Hippocampal formation (tissue), 2 donors: ENCODE data around the gene ANKZF1.
"Not testable (repeated sequence)": the region's sequence is repeated elsewhere in the genome, so short reads cannot be mapped to it uniquely, and the experiment has no call there.

Source experiments
- DNase-seq, 2 donors: peaks; one replicate each; lab custom pipeline; 2025; lab: John Stamatoyannopoulos, UW

The ANKZF1 gene

GRCh38 chr2:219254590-219255201, 25.1 kb downstream of the ANKZF1 start:
- no peak for DNase-seq

GRCh38 chr2:219258942-219259341, 29.3 kb downstream of the ANKZF1 start:
- DNase-seq: not testable (repeated sequence)

GRCh38 chr2:219261024-219261855, 31.6 kb downstream of the ANKZF1 start:
- no peak for DNase-seq

GRCh38 chr2:219266232-219266631, 36.6 kb downstream of the ANKZF1 start:
- no peak for DNase-seq

- DNase-seq: no peak
Measured at GRCh38 chr2:219266886-219267285, 37.3 kb downstream of the ANKZF1 start.

- DNase-seq: no peak
Measured at GRCh38 chr2:219268294-219268693, 38.7 kb downstream of the ANKZF1 start.

GRCh38 chr2:219269362-219270054, 39.9 kb downstream of the ANKZF1 start:
- no peak for DNase-seq

- DNase-seq: no peak
Measured at GRCh38 chr2:219270055-219270372, 40.4 kb downstream of the ANKZF1 start.

- DNase-seq: no peak
Measured at GRCh38 chr2:219271021-219271420, 41.4 kb downstream of the ANKZF1 start.

GRCh38 chr2:219272356-219272755, 42.8 kb downstream of the ANKZF1 start:
- DNase-seq: no peak

- no peak for DNase-seq
Measured at GRCh38 chr2:219272995-219273394, 43.4 kb downstream of the ANKZF1 start.

GRCh38 chr2:219273937-219274336, 44.3 kb downstream of the ANKZF1 start:
- DNase-seq: no peak

GRCh38 chr2:219274361-219274921, 44.8 kb downstream of the ANKZF1 start:
- DNase-seq: no peak

- peak; percentile 79 to 81 for DNase-seq
Measured at GRCh38 chr2:219277703-219278654, 48.4 kb downstream of the ANKZF1 start.

- no peak for DNase-seq
Measured at GRCh38 chr2:219278655-219279150, 49.1 kb downstream of the ANKZF1 start.

GRCh38 chr2:219279151-219279915, 49.7 kb downstream of the ANKZF1 start, which contains the start of gene DNAJB2:
Gene DNAJB2 (plus strand): TSS chr2:219279366. CDS start chr2:219279834, 468 bp downstream.
- peak; percentile 96 to 98 for DNase-seq

- DNase-seq: no peak
Measured at GRCh38 chr2:219279916-219280516, 50.4 kb downstream of the ANKZF1 start.

- DNase-seq: no peak
Measured at GRCh38 chr2:219280651-219281050, 51.0 kb downstream of the ANKZF1 start.

GRCh38 chr2:219281588-219281987, 52.0 kb downstream of the ANKZF1 start:
- DNase-seq: no peak

- peak; percentile 26 to 90 for DNase-seq
Measured at GRCh38 chr2:219282375-219282774, 52.8 kb downstream of the ANKZF1 start.
